B cell (primary cell): ENCODE results near the gene BCL10. TPM values are rescaled to one million over a fixed set of nuclear protein-coding genes. Genes with fewer than 3 reads are reported as not detected.

Experiments used
- ATAC-seq: fragments of 200-7000 bp; cut with Tn5 transposase; one replicate; pipeline ENCODE4 v1.10.0; 2021; ENCODE audit warnings: low read depth, mild to moderate bottlenecking, moderate number of reproducible peaks, moderate library complexity
- CTCF ChIA-PET: fragments of 350-600 bp; sonication (Branson Sonifier 250); formaldehyde crosslinking; loops from one replicate; lab custom pipeline; 2021; ENCODE audit warnings: antibody characterized with exemption, inconsistent platforms; lab: Charles Lee
- POLR2A ChIA-PET: fragments of 350-600 bp; sonication (Branson Sonifier 250); formaldehyde crosslinking; loops from one replicate; lab custom pipeline; 2021; ENCODE audit warnings: antibody characterized with exemption; lab: Charles Lee
- DNase-seq: peaks from one replicate; pipeline ENCODE4 v3.0.0; 2013
- H2AFZ ChIP-seq: 2 replicates; pipeline ENCODE4 v1.6.1; 2012; ENCODE audit warnings: mild to moderate bottlenecking, low read depth, low read length; ENCODE audit not compliant: insufficient read depth, poor library complexity, severe bottlenecking
- H3K27ac ChIP-seq, 2 donors: 1 replicate in 1 of 2; 2 replicates in 1 of 2; pipeline ENCODE4 v1.5.1; 2012 to 2013; ENCODE audit warnings: low read length in 2 of 2, mild to moderate bottlenecking in 2 of 2, moderate library complexity in 1 of 2
- H3K27me3 ChIP-seq, 4 experiments: fragments of 200-600 bp in 1 of 4; sonication (generic) in 1 of 4; replicated peaks in 1 of 4; 1 replicate in 2 of 4; 2 replicates in 2 of 4; pipeline versions ENCODE4 v1.6.1 to v1.7.0; 2013 to 2016; ENCODE audit warnings: low read length in 3 of 4, mild to moderate bottlenecking in 2 of 4, mixed read lengths in 1 of 4, moderate library complexity in 1 of 4; ENCODE audit not compliant: insufficient read depth in 4 of 4, control insufficient read depth in 3 of 4; ENCODE audit errors: control extremely low read depth in 1 of 4
- H3K36me3 ChIP-seq, 2 experiments: replicated peaks in 1 of 2; 1 replicate in 1 of 2; 2 replicates in 1 of 2; pipeline versions ENCODE4 v1.6.1 to v1.7.1; 2013; ENCODE audit warnings: low read length in 1 of 2; ENCODE audit not compliant: insufficient read depth in 2 of 2, control insufficient read depth in 1 of 2; ENCODE audit errors: control extremely low read depth in 1 of 2, extremely low read depth in 1 of 2
- H3K4me1 ChIP-seq, 2 donors: fragments of 200-600 bp in 1 of 2; sonication (generic) in 1 of 2; 1 replicate in 1 of 2; 2 replicates in 1 of 2; pipeline versions ENCODE4 v1.5.1 to v1.6.1; 2013 to 2017; ENCODE audit warnings: low read length in 2 of 2; ENCODE audit not compliant: control insufficient read depth in 2 of 2, insufficient read depth in 2 of 2
- H3K4me2 ChIP-seq: replicated peaks from 2 replicates; pipeline ENCODE3; 2012; ENCODE audit warnings: mild to moderate bottlenecking, low read depth, low read length; ENCODE audit not compliant: poor library complexity, severe bottlenecking
- H3K4me3 ChIP-seq, 5 experiments: fragments of 200-600 bp in 1 of 5; sonication (generic) in 1 of 5; 1 replicate in 3 of 5; 2 replicates in 2 of 5; pipeline versions ENCODE4 v1.5.1 to v1.7.0; 2011 to 2016; ENCODE audit warnings: low read length in 4 of 5, mild to moderate bottlenecking in 4 of 5, low read depth in 2 of 5, control low read depth in 1 of 5, moderate library complexity in 1 of 5; ENCODE audit not compliant: insufficient read depth in 1 of 5; ENCODE audit errors: control extremely low read depth in 1 of 5, extremely low read depth in 1 of 5
- H3K79me2 ChIP-seq: fragments of 200-600 bp; sonication (generic); one replicate; pipeline ENCODE4 v1.6.0; 2016; ENCODE audit warnings: low read length; ENCODE audit not compliant: control insufficient read depth, insufficient read depth
- H3K9ac ChIP-seq: fragments of 200-600 bp; sonication (generic); 2 replicates; pipeline ENCODE4 v1.6.1; 2017; ENCODE audit warnings: mild to moderate bottlenecking, low read length, moderate library complexity
- H3K9me3 ChIP-seq, 3 donors: one replicate each; pipeline versions ENCODE4 v1.6.1 to v1.7.1; 2013; ENCODE audit warnings: low read length in 2 of 3; ENCODE audit not compliant: control insufficient read depth in 2 of 3, insufficient read depth in 1 of 3; ENCODE audit errors: control extremely low read depth in 1 of 3
- H4K20me1 ChIP-seq: 2 replicates; pipeline ENCODE4 v1.6.0; 2012; ENCODE audit warnings: mild to moderate bottlenecking, low read length; ENCODE audit not compliant: insufficient read depth, control insufficient read depth, poor library complexity, severe bottlenecking
- H3K27ac Mint-ChIP-seq: one replicate; pipeline ENCODE4 v1.8.0; 2021; ENCODE audit warnings: mixed read lengths
- H3K27me3 Mint-ChIP-seq: one replicate; pipeline ENCODE4 v1.8.0; 2021; ENCODE audit warnings: mixed read lengths
- H3K4me1 Mint-ChIP-seq: one replicate; pipeline ENCODE4 v1.8.0; 2021; ENCODE audit warnings: mixed read lengths
- H3K4me3 Mint-ChIP-seq: one replicate; pipeline ENCODE4 v1.8.0; 2021; ENCODE audit warnings: mixed read lengths
- H3K9me3 Mint-ChIP-seq: one replicate; pipeline ENCODE4 v1.8.0; 2022; ENCODE audit warnings: mixed read lengths; ENCODE audit not compliant: insufficient read depth
- CTCF ChIP-seq: fragments of 200-600 bp; IDR thresholded peaks from one replicate; pipeline ENCODE4 v1.8.0; 2022; ENCODE audit warnings: antibody characterized with exemption, mild to moderate bottlenecking
- EZH2 ChIP-seq: IDR thresholded peaks from 2 replicates; pipeline ENCODE4 v1.6.1; 2012; ENCODE audit warnings: borderline replicate concordance, low read depth, mild to moderate bottlenecking, moderate library complexity, low read length; ENCODE audit not compliant: insufficient read depth, poor library complexity, severe bottlenecking
- WGBS: methylation state at CpG from one replicate; pipeline ENCODE4 v1.1.5; 2013; ENCODE audit warnings: missing lambda C conversion rate; ENCODE audit not compliant: insufficient coverage; 5-methylcytosine and 5-hydroxymethylcytosine counted together
- intact Hi-C: fragments of 100-400 bp; cut with micrococcal nuclease; formaldehyde crosslinking; loops from one replicate; pipeline ENCODE4 v1.10.0; 2022
- polyA plus RNA-seq: library from polyadenylated mRNA; depleted of rRNA; stranded (reverse); fragments of >200 nt; gene quantifications from 2 replicates; pipeline ENCODE4 v1.2.3, GENCODE V29; 2012
- total RNA-seq, 2 donors: library from RNA; stranded (reverse); fragments of 120-200 nt in 1 of 2; gene quantifications; 1 replicate in 1 of 2; 2 replicates in 1 of 2; pipeline versions ENCODE4 v1.2.3 to v1.2.4, GENCODE V29; 2013 to 2022

BCL10 gene
- total and polyA plus RNA-seq, 2 donors (not counting 1 experiment from before 2014, with no cell fraction given) = 26.2 to 60.5 TPM

- no peaks in the 10 kb centered on the region for H4K20me1 ChIP-seq
- H3K79me2 ChIP-seq = no peaks in the 10 kb centered on the region
- H3K36me3 ChIP-seq = no peaks in the 10 kb centered on the region
- H3K9ac ChIP-seq = no peak overlapping the region
- Mint-ChIP-seq H3K27ac (no peak overlapping the region), H3K4me3 (no peak overlapping the region), H3K9me3 (no peaks in the 10 kb centered on the region), H3K4me1 (peaks cover 1% of the 10 kb centered on the region), H3K27me3 (no peaks in the 10 kb centered on the region)
- H3K27me3 ChIP-seq = no peaks in the 10 kb centered on the region
- intact Hi-C loops = no loop called here
- H3K4me3 ChIP-seq = no peak overlapping the region
- H3K4me1 ChIP-seq = no peaks in the 10 kb centered on the region
- H3K4me2 ChIP-seq = no peak overlapping the region
- DNase-seq = no peak
- H3K27ac ChIP-seq = no peak overlapping the region
- CTCF ChIA-PET = interaction anchor here (1.3 to 2.5 kb wide), 2 partner anchors 10 to 12 kb away, joined by 3 to 11 read pairs; no protein-coding TSS in a partner anchor
- no peak overlapping the region for H2AFZ ChIP-seq
- 26% methylated on average over 3 of the region's 4 CpGs for WGBS
- no peak for TF ChIP-seq EZH2
- no peak for TF ChIP-seq CTCF
- peaks cover 0 to 7% (median 0%) of the 10 kb centered on the region in 3 donors for H3K9me3 ChIP-seq
- POLR2A ChIA-PET = no interaction called here
- no peak for ATAC-seq
These were observed 32.0 kb downstream of the BCL10 start for GRCh38 chr1:85244271-85245061.

GRCh38 chr1:85243372-85243771 lies 33.1 kb downstream of the BCL10 start:
- Histone ChIP-seq H2AFZ (no peak overlapping the region), H3K4me1 (no peaks in the 10 kb centered on the region), H3K4me3 (no peak overlapping the region), H4K20me1 (no peaks in the 10 kb centered on the region), H3K36me3 (no peaks in the 10 kb centered on the region), H3K9ac (no peak overlapping the region), H3K9me3 (no peaks in the 10 kb centered on the region), H3K79me2 (no peaks in the 10 kb centered on the region), H3K27ac (no peak overlapping the region), H3K4me2 (no peak overlapping the region), H3K27me3 (no peaks in the 10 kb centered on the region)
- intact Hi-C loops = no loop called here
- peaks cover 1% of the 10 kb centered on the region for H3K4me1 Mint-ChIP-seq
- peaks cover 5% of the 10 kb centered on the region for H3K27me3 Mint-ChIP-seq
- no peaks in the 10 kb centered on the region for H3K9me3 Mint-ChIP-seq
- ChIA-PET POLR2A (no interaction called here), CTCF (interaction anchor here (1.3 to 2.5 kb wide), 2 partner anchors 11 to 299 kb away, joined by 6 to 11 read pairs; no protein-coding TSS in a partner anchor)
- DNase-seq (no peak), ATAC-seq (no peak)
- TF ChIP-seq CTCF (no peak), EZH2 (no peak)
- no peak overlapping the region for H3K27ac Mint-ChIP-seq
- H3K4me3 Mint-ChIP-seq = no peak overlapping the region
